Measurements from ENCODE around the gene SNX10.

The SNX10 gene

DNA sequence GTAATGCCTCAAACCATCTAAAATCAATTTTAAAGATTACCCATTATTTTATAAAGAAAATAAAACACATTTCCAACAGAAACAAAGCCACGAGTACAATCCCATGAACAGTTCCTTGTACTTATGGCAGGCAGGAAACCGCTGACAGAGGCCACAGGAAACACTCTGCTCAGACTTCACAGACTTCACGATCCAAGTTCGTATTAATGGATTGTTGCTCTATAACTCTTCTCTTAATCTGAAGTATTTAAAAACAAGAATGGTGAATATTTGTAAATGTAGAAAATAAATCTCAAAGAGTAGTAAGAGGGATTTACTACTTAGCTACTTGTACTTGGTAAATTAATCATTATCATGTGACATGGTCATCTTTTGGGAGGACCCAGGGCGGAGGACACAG lies 78.3 kb downstream of the SNX10 start:
- DNase-seq = no peak

DNA sequence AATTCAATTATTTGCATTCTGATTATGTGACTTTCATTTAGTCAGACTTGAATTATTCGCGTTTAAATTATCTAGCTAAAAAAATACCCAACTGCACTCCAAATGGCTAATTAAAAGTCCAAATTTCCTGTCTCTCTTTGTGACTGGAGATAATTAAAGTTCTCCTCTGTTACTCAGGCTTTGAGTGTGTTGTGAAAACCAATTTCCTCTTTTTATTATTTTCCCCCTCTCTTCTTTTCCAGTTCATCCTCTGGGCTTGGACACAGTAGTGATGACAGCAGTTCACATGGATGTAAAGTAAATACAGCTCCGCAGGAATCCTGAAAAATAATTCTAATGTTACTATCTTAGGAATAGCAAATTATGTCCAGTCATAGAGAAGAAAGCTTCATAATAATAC lies 80.6 kb downstream of the SNX10 start:
- DNase-seq = no peak

DNA sequence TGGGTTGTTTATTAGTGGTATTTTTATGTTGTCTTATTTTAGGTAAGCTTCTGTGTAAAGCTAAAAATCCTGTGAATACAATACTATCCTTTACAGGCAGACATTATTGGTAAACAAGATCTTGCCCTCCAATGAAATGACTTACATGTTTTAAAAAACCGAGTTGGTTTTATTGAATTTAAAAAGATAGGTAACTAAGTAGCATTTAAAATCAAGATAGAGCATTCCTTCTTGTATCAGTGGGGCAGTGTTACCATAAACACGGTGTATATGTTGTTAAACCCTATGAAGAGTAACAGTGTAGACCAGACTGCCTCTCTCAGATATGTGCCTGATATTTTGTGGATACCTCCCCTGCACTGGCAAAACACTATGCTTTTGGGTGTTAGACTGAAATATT lies 81.0 kb downstream of the SNX10 start:
- no peak for DNase-seq

DNA sequence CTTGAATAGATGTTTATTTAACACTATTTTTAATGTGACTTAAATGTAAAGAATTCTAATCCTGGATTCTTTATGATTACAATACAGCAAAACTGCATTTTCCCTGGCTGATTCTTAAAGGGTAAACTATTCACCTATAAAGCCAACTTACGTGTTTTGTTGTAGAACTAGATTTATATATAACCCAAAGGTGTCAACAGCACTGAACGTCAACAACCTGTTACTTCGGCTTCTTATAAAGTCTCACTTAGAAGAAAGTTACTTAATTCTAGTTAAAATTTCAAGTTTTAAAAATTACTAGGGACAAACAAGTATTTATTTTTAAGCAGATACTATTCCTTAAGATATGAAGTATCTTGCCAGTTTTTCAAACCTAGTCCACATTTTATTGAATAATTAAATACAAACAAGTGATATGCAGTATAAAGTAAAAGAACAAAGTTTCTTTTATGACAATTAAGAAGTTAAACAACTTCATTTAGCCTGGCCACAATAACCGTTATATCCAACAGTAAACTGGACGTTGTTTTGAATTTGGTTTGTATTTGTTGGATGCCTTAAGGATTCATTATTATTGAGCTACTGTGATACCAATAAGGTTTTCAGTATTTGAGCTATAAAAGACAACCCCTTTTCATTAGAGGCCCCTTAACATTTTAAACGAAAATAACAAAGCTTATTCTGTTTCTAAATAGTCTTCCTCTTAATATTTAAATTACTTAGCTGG lies 83.1 kb downstream of the SNX10 start:
- no peak for DNase-seq

DNA sequence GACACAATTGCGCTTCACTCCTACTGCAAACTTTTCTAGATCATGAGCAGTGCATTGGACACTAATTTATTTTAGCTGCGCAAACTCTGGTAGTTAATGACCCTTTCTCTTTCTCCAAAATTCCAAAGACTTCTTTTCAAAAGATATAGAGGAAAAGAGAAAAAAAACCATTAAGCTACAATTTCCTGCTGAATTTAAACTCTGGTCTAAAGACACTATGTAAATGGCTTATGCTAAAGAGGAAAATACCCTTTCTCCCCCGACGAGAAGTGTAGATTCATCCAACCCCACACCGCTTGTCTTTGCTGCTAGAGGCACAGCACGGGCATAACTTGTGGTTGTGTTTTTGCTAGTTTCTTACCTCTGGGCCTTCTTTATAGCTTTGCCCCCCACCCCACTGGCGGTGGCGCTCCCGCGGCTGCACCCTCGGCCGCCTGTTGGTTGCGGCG lies 84.1 kb downstream of the SNX10 start:
- no peak for DNase-seq

DNA sequence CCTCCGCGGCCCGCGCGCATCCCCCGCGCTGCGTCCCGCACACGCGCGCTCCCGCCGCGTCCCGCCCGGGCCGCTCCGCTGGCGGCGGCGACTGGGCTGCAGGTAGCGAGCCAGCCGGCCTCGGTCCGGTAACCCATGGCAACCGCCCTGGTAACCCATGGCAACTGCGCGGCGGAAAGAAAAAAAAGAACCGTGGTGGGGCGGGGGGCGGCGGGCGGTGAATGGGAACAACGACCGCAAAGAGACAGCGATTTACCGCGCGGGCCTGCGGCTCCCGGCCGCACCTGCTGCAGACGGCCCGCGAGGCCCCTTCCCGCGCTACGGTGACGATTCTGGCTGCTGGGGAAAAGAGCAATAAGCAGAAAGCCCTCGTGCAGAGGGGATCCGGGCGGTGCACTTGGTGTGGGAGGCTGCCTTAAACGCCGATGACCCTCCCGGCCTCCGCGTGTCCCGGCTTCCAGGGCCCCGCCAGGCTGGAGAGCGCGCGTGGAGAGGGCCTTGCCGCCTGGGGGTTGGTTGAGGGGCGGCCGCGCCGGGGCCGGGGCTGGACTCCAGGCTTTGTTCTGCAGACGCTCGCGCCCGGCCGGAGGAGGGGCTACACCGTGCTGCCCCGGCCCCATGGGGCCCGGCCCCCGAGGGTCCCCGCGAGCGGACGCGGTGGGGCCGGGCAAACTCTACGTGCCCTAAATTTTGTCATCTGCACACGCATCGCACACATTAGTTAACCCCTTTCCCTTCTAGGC lies 84.7 kb downstream of the SNX10 start:
- DNase-seq = peak in 1 of 4 experiments; percentile 44

DNA sequence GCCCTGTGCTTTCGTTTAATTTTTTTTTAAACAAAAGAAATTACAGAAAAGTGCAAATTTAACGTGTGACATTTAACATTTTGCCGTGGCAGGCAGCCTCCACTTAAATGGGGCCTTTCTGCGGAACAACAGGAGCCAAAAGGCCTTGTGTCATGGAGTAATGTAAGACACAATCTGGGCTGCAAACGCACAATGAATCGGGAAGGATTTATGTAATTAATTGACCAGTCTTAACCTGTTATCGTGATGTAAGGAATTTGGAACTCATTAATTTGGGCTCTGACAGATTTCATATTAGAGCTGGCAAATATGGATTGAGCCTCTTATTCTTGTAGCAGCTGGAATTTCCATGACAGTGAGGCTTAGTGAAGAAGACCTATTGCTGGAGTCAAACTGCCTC lies 86.4 kb downstream of the SNX10 start:
- no peak for DNase-seq

DNA sequence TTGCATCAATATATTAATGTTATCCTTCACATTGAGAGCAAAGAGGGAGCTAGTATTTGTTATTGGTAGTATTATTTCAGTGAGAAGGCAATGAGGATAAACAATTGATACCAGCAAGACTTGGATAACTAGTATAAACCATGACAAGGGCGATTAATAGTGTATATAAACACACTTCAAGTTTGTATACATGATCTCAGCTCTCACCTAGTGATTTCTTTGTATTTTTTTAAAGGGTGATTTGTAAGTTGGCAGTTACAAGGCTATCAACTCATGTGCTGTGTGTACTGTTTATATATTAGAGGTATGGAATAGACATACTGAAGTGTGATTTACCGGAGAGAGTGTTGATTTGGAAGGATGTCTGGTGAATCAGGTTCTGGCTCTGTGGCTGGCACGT lies 88.0 kb downstream of the SNX10 start:
- DNase-seq = no peak

DNA sequence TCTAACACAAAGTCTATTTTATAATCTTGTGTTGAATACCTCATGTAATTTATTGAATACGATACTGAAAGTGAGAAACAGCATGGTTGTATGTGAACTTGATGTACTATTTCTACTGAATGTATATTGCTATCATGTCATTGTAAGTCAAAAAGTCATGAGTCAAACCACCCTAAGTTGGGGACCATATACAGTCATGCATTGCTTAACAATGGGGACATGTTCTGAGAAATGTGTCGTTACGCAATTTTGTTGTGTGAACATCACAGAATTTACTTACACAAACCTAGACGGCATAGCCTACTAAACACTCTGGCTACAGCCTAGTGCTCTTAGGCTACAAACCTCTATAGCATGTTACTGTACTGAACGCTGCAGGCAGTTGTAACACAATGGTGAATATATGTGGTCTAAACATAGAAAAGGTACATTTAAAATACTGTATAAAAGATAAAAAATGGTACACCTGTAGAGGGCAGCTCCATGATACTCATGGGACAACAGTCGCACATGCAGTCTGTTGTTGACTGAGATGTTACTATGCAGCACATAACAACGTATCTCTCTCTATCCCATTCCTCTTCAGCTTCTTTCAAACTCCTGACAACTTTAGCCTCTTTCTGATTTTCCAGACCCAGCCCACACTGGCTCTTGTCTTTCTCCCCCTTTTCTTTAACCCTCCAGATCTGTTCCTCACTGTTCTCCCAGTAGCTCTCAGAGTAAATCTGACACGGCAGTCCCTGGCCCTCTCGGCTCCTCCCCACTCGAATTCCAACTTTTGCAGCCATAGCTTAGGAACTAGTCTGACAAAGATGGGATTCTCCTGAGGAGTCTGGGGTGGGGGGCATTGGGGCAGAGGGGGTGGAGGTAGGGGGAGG lies 90.1 kb downstream of the SNX10 start:
- DNase-seq = no peak

DNA sequence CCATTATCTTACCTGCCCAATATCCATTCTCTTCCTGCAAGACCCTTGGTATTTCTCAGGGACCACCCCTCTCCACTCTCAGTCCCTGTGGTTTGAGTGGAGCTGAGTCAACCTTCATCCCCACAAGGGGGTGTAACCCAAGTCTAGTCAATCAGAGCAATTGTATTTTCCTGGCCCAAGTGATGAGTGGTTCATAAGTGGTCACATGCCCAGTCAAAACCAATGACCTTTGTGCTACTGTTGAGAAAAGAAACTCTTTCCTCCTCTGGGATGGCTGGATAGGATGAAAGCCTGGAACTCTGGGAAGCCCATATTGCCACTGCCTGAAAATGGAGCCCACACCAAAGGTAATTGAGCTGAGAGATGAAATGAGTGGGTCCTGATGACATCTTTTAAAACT lies 93.6 kb downstream of the SNX10 start:
- no peak for DNase-seq

DNA sequence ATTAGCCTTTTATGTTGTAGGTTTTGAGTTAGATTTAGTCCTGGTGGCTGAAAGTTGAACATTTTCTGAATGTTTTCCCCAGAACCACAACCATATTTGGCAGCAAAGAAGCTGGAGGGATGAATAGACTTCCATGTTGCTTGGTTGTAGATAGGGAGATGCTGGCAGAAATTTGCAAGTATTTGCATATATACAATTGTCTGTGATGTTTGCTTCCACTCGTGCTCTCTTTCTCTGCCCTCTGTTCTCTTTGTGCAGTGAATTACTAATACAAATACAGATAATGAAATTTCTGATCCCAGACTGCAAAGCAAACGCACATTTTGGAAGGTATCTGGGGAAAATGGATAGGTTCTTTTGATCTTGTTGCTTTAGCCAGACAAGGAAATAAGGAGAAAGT lies 96.1 kb downstream of the SNX10 start:
- DNase-seq = no peak

DNA sequence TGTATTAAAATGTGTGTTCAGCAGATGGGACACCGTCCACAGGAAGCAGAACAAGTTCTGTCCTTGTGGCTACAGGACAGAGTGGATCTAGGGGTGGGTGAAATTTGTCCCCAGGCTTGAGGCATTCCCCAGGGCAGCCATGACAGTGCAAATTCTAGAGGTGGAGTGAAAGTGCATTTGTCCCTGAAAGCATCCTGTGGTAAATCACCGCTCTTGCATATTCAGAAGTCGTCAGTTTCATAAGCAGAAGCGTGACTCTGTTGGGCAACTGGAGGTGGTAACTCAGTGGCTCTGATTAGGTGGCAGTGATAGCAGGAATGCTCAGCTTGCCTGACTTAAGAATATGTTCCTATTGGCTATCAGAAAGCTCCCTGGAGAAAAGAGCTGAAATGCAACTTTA lies 96.6 kb downstream of the SNX10 start:
- DNase-seq = no peak

DNA sequence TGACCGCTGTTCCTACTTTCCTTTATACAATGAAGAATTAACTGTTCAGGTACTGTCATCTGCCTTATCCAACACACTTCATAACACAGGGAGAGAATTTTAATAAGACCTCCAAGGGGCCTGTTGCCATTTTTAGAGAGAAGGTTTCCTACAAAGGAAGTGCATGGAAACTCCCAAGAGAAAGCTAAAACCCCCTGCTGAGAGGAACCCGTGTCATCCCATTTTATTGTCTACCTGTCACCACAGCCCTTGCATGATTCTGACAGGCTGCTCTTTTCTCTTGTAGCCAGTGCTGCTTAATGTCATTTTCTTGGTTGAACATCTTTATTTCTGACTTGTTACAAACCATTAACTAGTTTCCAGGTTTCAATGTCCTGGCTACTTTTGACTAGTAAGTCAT lies 98.4 kb downstream of the SNX10 start:
- DNase-seq = no peak

DNA sequence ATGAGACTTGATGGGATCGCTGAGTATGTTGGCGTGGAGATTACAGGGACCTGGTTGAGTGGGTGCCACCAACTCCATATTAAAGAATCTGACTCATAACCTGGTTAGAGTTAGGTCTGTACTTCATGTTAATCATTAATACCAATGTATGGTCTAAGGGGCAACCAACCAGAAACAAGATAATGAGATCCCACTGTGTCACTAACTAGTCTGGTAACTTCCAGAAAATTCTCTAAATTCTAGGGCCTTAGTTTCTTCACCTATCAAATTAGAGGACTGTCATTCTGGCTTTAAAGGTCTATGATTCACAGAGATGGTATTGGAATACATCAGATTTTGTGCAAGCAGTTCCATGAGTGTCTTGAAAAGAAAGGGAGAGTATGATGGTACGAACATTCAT lies 102.2 kb downstream of the SNX10 start:
- no peak for DNase-seq

DNA sequence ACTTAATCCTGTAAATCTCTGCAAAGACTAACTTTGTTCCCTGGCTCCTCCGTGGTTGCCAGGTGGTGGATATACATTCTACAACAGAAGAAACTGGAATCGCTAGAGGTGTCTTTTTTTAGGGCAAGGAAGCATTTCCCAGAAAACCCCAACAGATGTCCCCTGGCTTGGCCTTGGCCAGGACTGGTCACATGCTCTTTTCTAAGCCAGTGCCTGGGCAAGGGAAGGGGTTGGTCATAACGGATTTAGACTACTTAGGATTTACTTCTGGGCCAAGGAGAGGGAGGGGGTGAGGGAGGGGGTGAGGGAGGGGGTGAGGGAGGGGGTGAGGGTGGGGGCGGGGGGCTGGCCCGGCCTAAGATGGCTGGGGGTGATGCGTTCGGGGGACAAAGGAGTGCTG lies 105.7 kb downstream of the SNX10 start:
- no peak for DNase-seq

DNA sequence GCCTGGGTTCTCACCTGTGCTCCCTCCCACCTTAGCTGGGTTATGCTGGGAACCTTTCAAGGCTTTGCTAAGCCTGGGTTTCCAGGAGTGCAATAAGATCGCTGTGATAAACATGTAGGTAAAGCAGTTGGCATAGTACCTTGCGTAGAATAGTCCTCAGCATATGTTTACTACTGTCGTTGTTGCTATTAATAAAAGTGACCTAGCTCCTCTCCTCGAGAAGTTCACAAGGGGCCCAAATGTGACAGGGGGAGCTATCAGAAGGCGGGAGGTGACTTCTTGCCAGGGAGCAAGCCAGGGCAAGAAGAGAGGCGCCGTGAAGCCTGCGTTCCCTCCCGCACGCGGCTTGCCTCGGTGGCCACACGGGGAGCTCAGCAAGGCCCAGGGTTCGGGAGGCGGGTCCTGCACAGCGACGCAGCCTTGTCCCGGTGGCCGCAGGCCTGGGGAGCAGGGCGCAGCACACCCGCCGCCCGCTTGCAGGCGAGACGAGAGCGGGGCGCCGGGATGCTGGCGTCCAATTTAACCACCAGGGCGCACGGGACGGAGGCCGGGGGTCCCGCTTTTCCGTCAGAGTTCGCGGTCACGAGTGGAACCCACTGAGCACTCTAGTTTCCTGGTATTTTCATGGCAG lies 106.2 kb downstream of the SNX10 start:
- no peak for DNase-seq

DNA sequence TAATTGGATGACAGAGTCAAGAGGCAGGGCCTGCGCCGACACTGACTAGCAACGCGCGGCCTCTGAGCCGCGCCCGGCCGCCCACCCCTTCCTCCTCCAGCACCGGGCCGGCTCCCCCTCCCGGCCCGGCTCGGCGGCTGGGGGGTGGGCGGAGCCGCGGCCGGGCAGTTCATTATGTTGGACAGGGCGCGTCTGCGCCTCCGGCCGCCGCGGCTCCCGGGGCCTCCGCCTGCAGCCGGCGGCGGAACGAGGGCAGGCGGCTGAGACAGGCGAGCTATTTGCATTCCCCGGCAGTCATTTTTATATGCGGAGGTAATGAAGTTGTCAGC lies 106.7 kb downstream of the SNX10 start:
- DNase-seq = no peak

DNA sequence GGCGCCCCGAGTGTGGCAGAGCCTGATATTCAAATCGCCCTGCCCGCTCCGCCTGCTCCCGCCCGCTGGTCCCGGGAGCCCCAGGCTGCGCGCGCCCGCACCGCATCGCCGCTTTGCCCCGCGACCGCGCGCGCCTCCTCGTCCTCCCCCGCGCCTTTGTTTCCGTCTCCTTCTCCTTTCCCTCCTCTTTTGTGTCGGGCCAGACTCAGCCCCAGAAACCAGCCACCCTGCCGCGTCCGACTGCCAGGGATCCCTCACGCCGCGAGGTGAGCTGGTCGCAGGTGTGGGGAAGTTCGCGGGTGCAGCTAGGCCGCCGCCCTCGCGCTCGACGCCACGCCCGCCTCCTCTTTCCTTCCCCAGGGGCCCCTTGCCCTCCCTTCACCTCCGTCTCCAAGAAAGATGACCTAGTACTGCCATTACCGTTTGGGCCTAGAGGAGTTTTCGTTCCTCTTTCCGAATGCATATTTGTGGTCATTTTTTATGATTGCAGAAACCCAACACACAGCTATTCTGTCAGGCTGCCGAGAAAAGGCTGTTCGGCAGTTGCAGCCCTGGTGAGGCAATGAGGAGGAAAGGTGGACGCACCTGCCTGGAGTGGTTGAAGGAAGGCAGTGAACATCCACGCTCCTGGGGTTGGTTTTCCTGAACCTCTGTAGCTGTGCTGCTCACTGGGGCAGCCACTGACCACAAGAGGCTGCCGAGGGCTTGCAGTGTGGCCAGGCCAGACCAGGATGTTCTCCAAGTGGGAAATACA lies 107.3 kb downstream of the SNX10 start:
- no peak for DNase-seq

DNA sequence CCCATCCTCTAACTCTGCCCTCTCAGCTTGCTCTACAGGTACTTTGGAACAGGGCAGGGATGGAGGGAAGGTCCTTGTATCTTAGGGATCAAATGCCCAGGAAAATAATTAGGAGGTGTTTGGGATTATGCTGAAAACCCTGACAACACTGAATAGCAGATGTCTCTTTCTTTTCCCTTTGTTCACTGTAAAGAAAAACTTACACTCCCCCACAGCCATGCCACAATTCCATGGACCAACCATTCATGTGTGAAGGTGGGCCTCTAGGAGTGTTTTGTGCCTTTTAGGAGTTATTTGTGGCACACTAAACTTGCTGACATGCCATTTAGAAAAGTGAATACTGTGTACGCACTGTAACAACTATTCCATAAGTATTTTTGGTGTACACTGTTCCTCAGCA lies 108.1 kb downstream of the SNX10 start:
- DNase-seq = no peak

DNA sequence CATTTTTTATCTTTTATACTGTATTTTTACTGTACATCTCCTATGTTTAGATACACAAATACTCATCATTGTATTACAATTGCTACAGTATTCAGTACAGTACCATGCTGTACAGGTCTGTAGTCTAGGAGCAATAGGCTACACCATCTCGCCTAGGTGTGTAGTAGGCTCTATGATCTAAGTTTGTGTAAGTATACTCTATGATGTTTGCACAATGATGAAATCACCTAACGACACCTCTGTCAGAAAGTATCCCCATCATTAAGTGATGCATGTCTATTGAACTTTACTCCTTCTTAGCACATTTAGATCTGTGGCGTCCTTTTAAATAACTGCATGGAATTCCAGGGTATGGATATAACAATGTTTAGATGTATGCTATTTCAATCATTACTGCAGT lies 112.0 kb downstream of the SNX10 start:
- DNase-seq = no peak

DNA sequence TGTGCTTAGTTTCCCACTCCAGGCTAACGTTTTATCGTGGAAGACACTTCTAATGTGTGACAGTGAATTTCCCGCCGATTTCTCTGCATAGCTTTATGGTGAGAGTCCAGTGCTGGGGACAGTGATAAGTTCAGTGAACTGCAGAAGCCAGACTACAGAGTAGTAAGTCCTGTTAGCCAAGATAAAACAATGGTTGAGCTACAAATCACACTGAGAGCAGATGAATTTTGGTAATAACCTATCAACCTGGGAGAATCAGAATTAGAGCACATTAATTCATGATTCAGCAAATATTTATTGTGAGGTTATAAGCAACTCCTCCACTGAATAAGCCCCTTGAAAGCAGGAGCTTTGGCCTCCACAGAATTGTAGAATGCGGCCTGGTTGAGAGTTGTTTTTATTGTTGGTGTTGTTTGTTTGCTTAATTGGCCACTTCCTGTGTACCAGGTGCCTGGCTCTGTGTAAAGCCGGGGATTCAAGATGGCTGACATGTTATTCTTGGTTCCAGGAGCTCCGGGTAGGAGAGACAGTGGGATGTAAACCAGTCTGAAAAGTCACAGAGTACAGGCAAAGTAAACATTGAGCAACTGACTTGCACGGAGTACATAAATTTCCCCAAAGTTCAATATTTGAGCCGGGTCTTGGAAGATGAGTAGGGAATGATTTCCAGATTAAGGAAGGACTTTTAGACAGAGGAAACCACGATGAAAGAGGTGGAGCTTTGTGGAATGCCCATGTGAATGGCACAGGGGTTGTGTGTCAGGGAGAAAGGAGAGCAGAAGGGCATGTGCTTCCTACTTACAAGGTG lies 112.7 kb downstream of the SNX10 start:
- DNase-seq = no peak

DNA sequence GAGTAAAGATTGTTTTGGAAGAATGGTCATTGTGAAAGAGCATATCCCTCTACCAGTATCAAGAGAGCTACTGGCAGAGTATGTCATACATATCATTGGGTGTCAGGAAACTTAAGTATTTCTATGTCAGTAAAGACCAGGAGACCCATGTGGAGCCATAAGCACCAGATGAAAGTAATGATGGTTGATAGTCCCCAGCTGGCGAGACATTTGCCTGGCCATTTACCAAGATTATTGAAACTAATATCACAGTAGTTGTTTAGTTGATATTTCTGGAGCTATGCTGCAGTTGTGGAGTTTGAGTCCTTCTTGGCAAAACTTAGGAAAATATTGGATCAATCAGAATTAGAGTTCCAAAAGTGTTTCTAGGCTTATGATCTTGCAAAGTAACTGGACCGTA lies 114.8 kb downstream of the SNX10 start:
- no peak for DNase-seq
